Neuronal stem cell (in vitro differentiated cells): ENCODE measurements around the gene RNLS.
"Not testable (repeated sequence)": the region's sequence is repeated elsewhere in the genome, so short reads cannot be mapped to it uniquely, and the experiment has no call there.

Source experiments
- DNase-seq: peaks from one replicate; pipeline ENCODE4 v3.0.0-alpha.2; 2013; ENCODE audit warnings: low spot score
- H2AFZ ChIP-seq: one replicate; pipeline ENCODE4 v1.6.1; 2013; ENCODE audit warnings: mild to moderate bottlenecking, low read length, inconsistent platforms
- H2AK5ac ChIP-seq: 2 replicates; pipeline ENCODE4 v1.6.1; 2013; ENCODE audit warnings: low read depth, mild to moderate bottlenecking, inconsistent platforms, low read length, moderate library complexity, mixed read lengths
- H2BK120ac ChIP-seq: 2 replicates; pipeline ENCODE4 v1.6.1; 2013; ENCODE audit warnings: low read depth, mild to moderate bottlenecking, inconsistent platforms, low read length, moderate library complexity, mixed read lengths
- H2BK12ac ChIP-seq: one replicate; pipeline ENCODE4 v1.6.1; 2013; ENCODE audit warnings: low read length, inconsistent platforms
- H2BK15ac ChIP-seq: 2 replicates; pipeline ENCODE4 v1.6.1; 2013; ENCODE audit warnings: mild to moderate bottlenecking, low read length, inconsistent platforms, mixed read lengths
- H2BK5ac ChIP-seq: one replicate; pipeline ENCODE4 v1.6.1; 2013; ENCODE audit warnings: inconsistent platforms, mild to moderate bottlenecking, low read length, moderate library complexity
- H3K14ac ChIP-seq: one replicate; pipeline ENCODE4 v1.6.1; 2013; ENCODE audit warnings: low read length, inconsistent platforms
- H3K18ac ChIP-seq: 2 replicates; pipeline ENCODE4 v1.6.1; 2013; ENCODE audit warnings: low read length, inconsistent platforms
- H3K23ac ChIP-seq: 2 replicates; pipeline ENCODE4 v1.6.1; 2013; ENCODE audit warnings: low read depth, mild to moderate bottlenecking, mixed read lengths, low read length, inconsistent platforms; ENCODE audit not compliant: poor library complexity
- H3K27ac ChIP-seq: replicated peaks from 3 replicates; pipeline ENCODE4 v1.5.1; 2013; ENCODE audit warnings: low read length, inconsistent platforms
- H3K27me3 ChIP-seq, 3 experiments: 2 replicates each; pipeline ENCODE4 v1.6.1; 2013; ENCODE audit warnings: low read length in 3 of 3, mild to moderate bottlenecking in 2 of 3, inconsistent platforms in 1 of 3, low read depth in 1 of 3, mixed read lengths in 1 of 3, moderate library complexity in 1 of 3; ENCODE audit not compliant: control insufficient read depth in 3 of 3, insufficient read depth in 3 of 3
- H3K36me3 ChIP-seq, 2 donors: replicated peaks in 1 of 2; 2 replicates each; pipeline ENCODE4 v1.6.1; 2013; ENCODE audit warnings: low read length in 2 of 2; ENCODE audit not compliant: control insufficient read depth in 2 of 2, insufficient read depth in 2 of 2
- H3K4ac ChIP-seq: 2 replicates; pipeline ENCODE4 v1.6.1; 2013; ENCODE audit warnings: inconsistent platforms, mild to moderate bottlenecking, low read length, moderate library complexity
- H3K4me1 ChIP-seq, 2 donors: 1 replicate in 1 of 2; 2 replicates in 1 of 2; pipeline ENCODE4 v1.6.1; 2013; ENCODE audit warnings: low read length in 2 of 2, low read depth in 1 of 2; ENCODE audit not compliant: control insufficient read depth in 2 of 2, insufficient read depth in 1 of 2
- H3K4me2 ChIP-seq: one replicate; pipeline ENCODE4 v1.6.1; 2013; ENCODE audit warnings: mild to moderate bottlenecking, low read length, inconsistent platforms; ENCODE audit not compliant: insufficient read depth, poor library complexity, severe bottlenecking
- H3K4me3 ChIP-seq, 2 donors: 2 replicates each; pipeline ENCODE4 v1.5.1; 2013; ENCODE audit warnings: low read length in 2 of 2, mild to moderate bottlenecking in 2 of 2, inconsistent platforms in 1 of 2, moderate library complexity in 1 of 2
- H3K79me1 ChIP-seq: one replicate; pipeline ENCODE4 v1.6.1; 2013; ENCODE audit warnings: low read depth, mild to moderate bottlenecking, inconsistent platforms, low read length, moderate library complexity
- H3K9ac ChIP-seq: one replicate; pipeline ENCODE4 v1.6.1; 2013; ENCODE audit warnings: mild to moderate bottlenecking, low read depth, low read length, inconsistent platforms; ENCODE audit not compliant: poor library complexity
- H3K9me3 ChIP-seq, 2 donors: replicated peaks in 1 of 2; 2 replicates each; pipeline versions ENCODE3 to v1.6.1; 2013; ENCODE audit warnings: low read length in 2 of 2, mild to moderate bottlenecking in 2 of 2, inconsistent platforms in 1 of 2, low read depth in 1 of 2, mixed read lengths in 1 of 2, moderate library complexity in 1 of 2; ENCODE audit not compliant: control insufficient read depth in 2 of 2, insufficient read depth in 1 of 2
- H4K8ac ChIP-seq: one replicate; pipeline ENCODE4 v1.6.1; 2013; ENCODE audit warnings: low read depth, mild to moderate bottlenecking, inconsistent platforms, low read length, moderate library complexity
- H4K91ac ChIP-seq: one replicate; pipeline ENCODE4 v1.6.1; 2013; ENCODE audit warnings: low read length, low read depth, mild to moderate bottlenecking, inconsistent platforms; ENCODE audit not compliant: poor library complexity
- WGBS, 2 donors: extraction: QIAGEN DNeasy Blood & Tissue Kit; methylation state at CpG; one replicate each; pipeline ENCODE4 v1.1.7; 2013; ENCODE audit warnings: missing lambda C conversion rate in 2 of 2, mixed read lengths in 1 of 2; ENCODE audit not compliant: insufficient read length in 2 of 2, insufficient replicate concordance in 1 of 2; ENCODE audit errors: extremely low coverage in 2 of 2; 5-methylcytosine and 5-hydroxymethylcytosine counted together

The RNLS gene

GRCh38 chr10:88491314-88491713, 91.8 kb downstream of the RNLS start:
- no peak overlapping the region for H3K18ac ChIP-seq
- H2BK12ac ChIP-seq: no peak overlapping the region
- no peak overlapping the region for H2AK5ac ChIP-seq
- no CpG with 5 or more reads among the region's 1 CpG for WGBS, 2 donors
- no peak overlapping the region for H3K4me3 ChIP-seq
- H3K4me1 ChIP-seq: no peaks in the 10 kb centered on the region
- no peaks in the 10 kb centered on the region for H3K36me3 ChIP-seq
- no peaks in the 10 kb centered on the region for H3K79me1 ChIP-seq
- H3K27me3 ChIP-seq: no peaks in the 10 kb centered on the region
- no peak overlapping the region for H4K91ac ChIP-seq
- H2BK15ac ChIP-seq: no peak overlapping the region
- H4K8ac ChIP-seq: no peak overlapping the region
- H3K14ac ChIP-seq: no peak overlapping the region
- no peaks in the 10 kb centered on the region for H3K9me3 ChIP-seq
- H2BK5ac ChIP-seq: no peak overlapping the region
- H3K23ac ChIP-seq: no peak overlapping the region
- H3K4ac ChIP-seq: no peak overlapping the region
- DNase-seq: no peak
- H3K27ac ChIP-seq: no peak overlapping the region
- no peak overlapping the region for H2AFZ ChIP-seq
- H3K9ac ChIP-seq: no peak overlapping the region
- no peak overlapping the region for H3K4me2 ChIP-seq
- H2BK120ac ChIP-seq: no peak overlapping the region

- H2BK15ac ChIP-seq: no peak overlapping the region
- H3K18ac ChIP-seq: no peak overlapping the region
- H3K4me1 ChIP-seq: no peaks in the 10 kb centered on the region
- no peaks in the 10 kb centered on the region for H3K9me3 ChIP-seq
- H3K27ac ChIP-seq: no peak overlapping the region
- H4K8ac ChIP-seq: no peak overlapping the region
- no peak overlapping the region for H2BK120ac ChIP-seq
- H4K91ac ChIP-seq: no peak overlapping the region
- H3K27me3 ChIP-seq: no peaks in the 10 kb centered on the region
- no peak for DNase-seq
- no CpG with 5 or more reads among the region's 4 CpGs for WGBS, 2 donors
- H3K4ac ChIP-seq: no peak overlapping the region
- H3K79me1 ChIP-seq: no peaks in the 10 kb centered on the region
- no peak overlapping the region for H3K14ac ChIP-seq
- H3K36me3 ChIP-seq: no peaks in the 10 kb centered on the region
- no peak overlapping the region for H3K4me3 ChIP-seq
- no peak overlapping the region for H2AFZ ChIP-seq
- no peak overlapping the region for H2BK12ac ChIP-seq
- no peak overlapping the region for H3K9ac ChIP-seq
- no peak overlapping the region for H2AK5ac ChIP-seq
- no peak overlapping the region for H3K4me2 ChIP-seq
- H3K23ac ChIP-seq: no peak overlapping the region
- H2BK5ac ChIP-seq: no peak overlapping the region
These were observed 92.7 kb downstream of the RNLS start for GRCh38 chr10:88490231-88490980.

- no peak overlapping the region for H3K14ac ChIP-seq
- no peak overlapping the region for H3K4me2 ChIP-seq
- no peak for DNase-seq
- WGBS, 2 donors: no CpG with 5 or more reads among the region's 1 CpG
- H3K4me1 ChIP-seq: no peaks in the 10 kb centered on the region
- H4K91ac ChIP-seq: no peak overlapping the region
- no peak overlapping the region for H3K4me3 ChIP-seq
- no peaks in the 10 kb centered on the region for H3K27me3 ChIP-seq
- no peak overlapping the region for H3K23ac ChIP-seq
- no peak overlapping the region for H3K18ac ChIP-seq
- H2AFZ ChIP-seq: no peak overlapping the region
- no peak overlapping the region for H3K9ac ChIP-seq
- H2BK15ac ChIP-seq: no peak overlapping the region
- no peak overlapping the region for H3K4ac ChIP-seq
- no peak overlapping the region for H2BK12ac ChIP-seq
- H2BK120ac ChIP-seq: no peak overlapping the region
- H2BK5ac ChIP-seq: no peak overlapping the region
- no peaks in the 10 kb centered on the region for H3K36me3 ChIP-seq
- H4K8ac ChIP-seq: no peak overlapping the region
- H3K79me1 ChIP-seq: no peaks in the 10 kb centered on the region
- H3K27ac ChIP-seq: no peak overlapping the region
- H3K9me3 ChIP-seq: no peaks in the 10 kb centered on the region
- no peak overlapping the region for H2AK5ac ChIP-seq
These were observed 94.0 kb downstream of the RNLS start for GRCh38 chr10:88489107-88489506.

- H3K9me3 ChIP-seq, H3K4me1 ChIP-seq, H3K27me3 ChIP-seq, H3K23ac ChIP-seq, H3K18ac ChIP-seq, H4K91ac ChIP-seq, H3K14ac ChIP-seq, H3K4ac ChIP-seq, H3K4me2 ChIP-seq, H3K27ac ChIP-seq, DNase-seq, H3K36me3 ChIP-seq, H2BK5ac ChIP-seq, H3K79me1 ChIP-seq, H4K8ac ChIP-seq, H2BK120ac ChIP-seq, H2BK12ac ChIP-seq, H3K9ac ChIP-seq, H3K4me3 ChIP-seq, H2AFZ ChIP-seq, H2BK15ac ChIP-seq, H2AK5ac ChIP-seq: not testable (repeated sequence)
- WGBS, 2 donors: no CpG with 5 or more reads among the region's 2 CpGs
These were observed 96.3 kb downstream of the RNLS start for GRCh38 chr10:88486816-88487215.
